Measurements from ENCODE around the gene RPUSD2.

RPUSD2 gene

GRCh38 chr15:40582726-40583246 is 13.7 kb downstream of the RPUSD2 start:
- DNase-seq (ENCODE audit: low read depth): peak; percentile 36
- no peak overlapping the region for H3K4me3 ChIP-seq (ENCODE audit: low read depth, low read length)
- TF ChIP-seq CTCF (conservative IDR thresholded peaks at IDR 0.05; ENCODE audit: low read depth, low read length): no peak

- DNase-seq (ENCODE audit: low read depth): no peak
- no peak overlapping the region for H3K4me3 ChIP-seq (ENCODE audit: low read depth, low read length)
- no peak for TF ChIP-seq CTCF (conservative IDR thresholded peaks at IDR 0.05; ENCODE audit: low read depth, low read length)
These were observed 15.1 kb downstream of the RPUSD2 start for GRCh38 chr15:40584191-40584590.

DNA sequence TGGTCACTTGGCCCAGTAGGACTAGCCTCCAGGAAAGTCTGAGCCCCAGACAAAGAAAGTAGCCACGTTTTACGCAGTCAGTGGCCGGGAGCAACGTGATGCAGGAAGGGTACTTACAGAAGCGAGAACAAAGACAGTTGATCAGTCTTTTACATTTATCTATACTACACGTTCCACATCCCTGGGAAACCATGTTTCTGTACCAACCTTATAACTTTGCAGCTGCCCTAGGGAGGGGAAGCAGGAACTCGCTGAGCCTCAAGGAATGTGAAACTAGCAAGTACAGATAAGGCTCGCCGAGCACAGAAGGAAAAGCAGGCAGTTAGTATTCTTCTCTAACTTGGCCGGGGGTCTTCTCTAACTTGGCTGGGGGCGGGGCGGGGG is 21.6 kb downstream of the RPUSD2 start:
- H3K4me3 ChIP-seq (ENCODE audit: low read depth, low read length): no peak overlapping the region
- peak; percentile 45 for DNase-seq (ENCODE audit: low read depth)
- TF ChIP-seq CTCF (conservative IDR thresholded peaks at IDR 0.05; ENCODE audit: low read depth, low read length): no peak

DNA sequence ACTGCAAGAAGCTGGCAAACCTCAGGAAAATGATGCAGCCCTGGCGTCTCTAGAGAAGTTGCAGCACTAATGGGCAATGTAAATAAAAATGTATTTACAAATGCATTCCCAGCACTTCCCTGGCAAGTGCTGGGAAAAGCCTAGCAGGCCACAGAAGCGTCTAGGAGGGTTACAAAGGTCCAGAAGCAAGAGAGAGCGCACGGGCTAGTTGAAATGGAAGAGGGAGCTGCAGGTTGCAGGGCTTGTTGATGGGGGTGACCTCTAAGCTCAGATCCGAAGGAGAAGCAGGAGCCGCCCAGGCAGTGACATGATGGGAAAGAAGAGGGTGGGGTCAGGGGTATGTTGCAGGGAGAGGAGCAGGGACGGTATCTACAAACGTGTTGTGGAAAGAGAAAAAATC is 22.3 kb downstream of the RPUSD2 start:
- TF ChIP-seq CTCF (conservative IDR thresholded peaks at IDR 0.05; ENCODE audit: low read depth, low read length): no peak
- H3K4me3 ChIP-seq (ENCODE audit: low read depth, low read length): no peak overlapping the region
- no peak for DNase-seq (ENCODE audit: low read depth)

- no peak for DNase-seq (ENCODE audit: low read depth)
These were observed 24.1 kb downstream of the RPUSD2 start for GRCh38 chr15:40593165-40593564.

DNA sequence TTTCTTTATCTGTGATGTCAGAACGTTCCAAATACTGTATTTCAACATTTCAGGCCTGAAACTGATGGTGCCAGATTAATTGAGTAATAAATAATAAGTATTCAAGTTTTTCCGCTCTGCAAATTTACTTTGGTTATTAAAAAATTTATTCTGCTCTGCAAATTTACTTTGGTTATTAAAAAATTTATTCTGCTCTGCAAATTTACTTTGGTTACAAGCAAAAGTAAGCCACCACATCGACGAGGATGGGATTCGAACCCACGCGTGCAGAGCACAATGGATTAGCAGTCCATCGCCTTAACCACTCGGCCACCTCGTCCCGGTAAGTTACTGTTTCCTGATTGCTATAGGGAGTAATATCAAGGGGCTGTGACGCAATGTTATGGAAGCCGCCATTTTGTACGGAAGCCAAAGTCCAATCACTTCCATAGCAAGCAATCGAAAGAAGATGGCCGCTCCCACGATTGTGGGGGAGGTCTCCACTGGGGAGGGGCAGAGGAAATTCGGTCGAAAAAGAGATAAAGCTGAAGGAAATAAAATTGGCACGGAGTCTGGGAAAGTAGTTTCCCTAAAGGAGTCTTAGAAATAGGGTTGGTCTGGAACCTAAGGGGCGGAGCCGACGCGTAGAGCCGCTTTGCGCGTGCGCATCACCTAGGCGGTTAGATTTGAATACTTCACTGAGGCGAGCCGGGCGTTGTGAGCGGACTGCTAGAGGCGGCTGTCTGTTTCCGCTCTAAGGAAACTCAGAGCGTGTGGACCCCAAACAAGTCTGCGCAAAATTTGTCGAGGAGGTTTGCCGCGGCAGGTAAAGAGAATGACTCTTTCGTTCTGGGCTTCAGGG is 24.7 kb downstream of the RPUSD2 start, which contains the start of gene KNL1:
KNL1 (plus strand) TSS at position 662 of the 841 bp plus-strand sequence. CDS start 8,683 bp downstream, outside the sequence.
- peak within 1 kb of the TSS; percentile 82 for H3K4me3 ChIP-seq (ENCODE audit: low read depth, low read length)
- DNase-seq (ENCODE audit: low read depth): peak; percentile 97
- TF ChIP-seq CTCF (conservative IDR thresholded peaks at IDR 0.05; ENCODE audit: low read depth, low read length): no peak

More at GRCh38 chr15:40593165-40593564, 24.1 kb downstream of the RPUSD2 start:
- H3K4me3 ChIP-seq (ENCODE audit: low read depth, low read length): no peak overlapping the region
- TF ChIP-seq CTCF (conservative IDR thresholded peaks at IDR 0.05; ENCODE audit: low read depth, low read length): no peak
